MCF 10A (cell line): ENCODE measurements around the gene ERBB2. TPM values are rescaled to one million over a fixed set of nuclear protein-coding genes. Genes with fewer than 3 reads are reported as not detected.

Experiments
- BruUV-seq: library from RNA; stranded (reverse); fragments of 400-500 nt; replicated peaks from 2 replicates; lab custom pipeline; 2021; lab: Mats Ljungman, UMichigan
- CTCF ChIA-PET: fragments of 300-600 bp; sonication (Branson Sonifier 250); formaldehyde crosslinking; extraction: SDS; loops from one replicate; lab custom pipeline; 2021; ENCODE audit warnings: antibody characterized with exemption, inconsistent platforms; lab: Yijun Ruan, JAX
- POLR2A ChIA-PET: fragments of 300-600, 350-650 bp; sonication (Branson Sonifier 250); formaldehyde crosslinking; extraction: SDS; loops from one replicate; lab custom pipeline; 2020; ENCODE audit warnings: antibody characterized with exemption, inconsistent platforms; lab: Yijun Ruan, JAX
- DNase-seq: peaks from one replicate; pipeline ENCODE4 v3.0.0-alpha.2; 2018; ENCODE audit not compliant: unreplicated experiment
- H3K27ac Mint-ChIP-seq: one replicate; pipeline ENCODE4 v1.8.0; 2022; ENCODE audit warnings: mild to moderate bottlenecking, low read depth, mixed read lengths; ENCODE audit not compliant: unreplicated experiment
- H3K27me3 Mint-ChIP-seq: one replicate; pipeline ENCODE4 v1.8.0; 2022; ENCODE audit warnings: mixed read lengths; ENCODE audit not compliant: insufficient read depth, unreplicated experiment
- H3K36me3 Mint-ChIP-seq: one replicate; pipeline ENCODE4 v1.8.0; 2022; ENCODE audit warnings: mild to moderate bottlenecking, moderate library complexity, mixed read lengths; ENCODE audit not compliant: insufficient read depth, unreplicated experiment
- H3K4me1 Mint-ChIP-seq: one replicate; pipeline ENCODE4 v1.8.0; 2022; ENCODE audit warnings: mixed read lengths; ENCODE audit not compliant: insufficient read depth, unreplicated experiment
- H3K4me3 Mint-ChIP-seq: one replicate; pipeline ENCODE4 v1.8.0; 2022; ENCODE audit warnings: mild to moderate bottlenecking, moderate library complexity, mixed read lengths; ENCODE audit not compliant: unreplicated experiment
- H3K9me3 Mint-ChIP-seq: one replicate; pipeline ENCODE4 v1.8.0; 2022; ENCODE audit warnings: mixed read lengths; ENCODE audit not compliant: unreplicated experiment
- intact Hi-C: fragments of 100-400 bp; cut with micrococcal nuclease; formaldehyde crosslinking; loops from 2 replicates; pipeline ENCODE4 v1.14.1; 2022
- total RNA-seq: library from RNA; stranded (reverse); gene quantifications from 2 replicates; pipeline ENCODE4 v1.2.3, GENCODE V29; 2022
- TF ChIP-seq, protein P1 (sequence below): fragments of 200-600 bp; IDR thresholded peaks from one replicate; pipeline ENCODE4 v1.8.0; 2022; ENCODE audit warnings: antibody characterized with exemption, mild to moderate bottlenecking; ENCODE audit not compliant: unreplicated experiment

ERBB2 gene
- total RNA-seq, 1 experiment from 2014 or later: 33.7 TPM

DNA sequence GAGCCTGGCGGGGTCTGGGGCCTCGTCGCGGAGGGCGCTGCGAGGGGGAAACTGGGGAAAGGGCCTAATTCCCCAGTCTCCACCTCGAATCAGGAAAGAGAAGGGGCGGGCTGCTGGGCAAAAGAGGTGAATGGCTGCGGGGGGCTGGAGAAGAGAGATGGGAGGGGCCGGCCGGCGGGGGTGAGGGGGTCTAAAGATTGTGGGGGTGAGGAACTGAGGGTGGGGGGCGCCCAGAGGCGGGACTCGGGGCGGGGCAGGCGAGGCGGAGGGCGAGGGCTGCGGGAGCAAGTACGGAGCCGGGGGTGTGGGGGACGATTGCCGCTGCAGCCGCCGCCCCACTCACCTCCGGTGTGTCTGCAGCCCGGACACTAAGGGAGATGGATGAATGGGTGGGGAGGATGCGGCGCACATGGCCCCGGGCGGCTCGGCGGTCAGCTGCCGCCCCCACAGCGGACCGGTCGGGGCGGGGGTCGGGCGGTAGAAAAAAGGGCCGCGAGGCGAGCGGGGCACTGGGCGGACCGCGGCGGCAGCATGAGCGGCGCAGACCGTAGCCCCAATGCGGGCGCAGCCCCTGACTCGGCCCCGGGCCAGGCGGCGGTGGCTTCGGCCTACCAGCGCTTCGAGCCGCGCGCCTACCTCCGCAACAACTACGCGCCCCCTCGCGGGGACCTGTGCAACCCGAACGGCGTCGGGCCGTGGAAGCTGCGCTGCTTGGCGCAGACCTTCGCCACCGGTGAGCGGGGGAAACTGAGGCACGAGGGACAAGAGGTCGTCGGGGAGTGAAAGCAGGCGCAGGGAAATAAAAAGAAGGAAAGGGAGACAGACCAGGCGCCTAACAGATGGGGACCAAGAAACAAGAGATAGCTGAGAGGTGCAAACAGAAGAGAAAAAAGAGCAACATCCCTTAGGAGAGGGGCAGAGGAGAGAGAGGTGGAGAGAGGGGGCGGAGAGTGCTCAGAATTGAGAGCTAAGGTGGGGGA lies 31.6 kb upstream of the ERBB2 start, which contains the start of gene PNMT:
PNMT (plus strand) TSS at position 509 of the 980 bp plus-strand sequence; CDS start at position 532, 23 bp downstream.
- intact Hi-C loops: no loop called here
- H3K36me3 Mint-ChIP-seq: peaks cover 13% of the 10 kb centered on the region
- BruUV-seq: no TSS peak
- DNase-seq: peak; percentile 36
- no peaks in the 10 kb centered on the region for H3K9me3 Mint-ChIP-seq
- H3K4me1 Mint-ChIP-seq: peaks cover 16% of the 10 kb centered on the region
- TF ChIP-seq, protein P1, sequence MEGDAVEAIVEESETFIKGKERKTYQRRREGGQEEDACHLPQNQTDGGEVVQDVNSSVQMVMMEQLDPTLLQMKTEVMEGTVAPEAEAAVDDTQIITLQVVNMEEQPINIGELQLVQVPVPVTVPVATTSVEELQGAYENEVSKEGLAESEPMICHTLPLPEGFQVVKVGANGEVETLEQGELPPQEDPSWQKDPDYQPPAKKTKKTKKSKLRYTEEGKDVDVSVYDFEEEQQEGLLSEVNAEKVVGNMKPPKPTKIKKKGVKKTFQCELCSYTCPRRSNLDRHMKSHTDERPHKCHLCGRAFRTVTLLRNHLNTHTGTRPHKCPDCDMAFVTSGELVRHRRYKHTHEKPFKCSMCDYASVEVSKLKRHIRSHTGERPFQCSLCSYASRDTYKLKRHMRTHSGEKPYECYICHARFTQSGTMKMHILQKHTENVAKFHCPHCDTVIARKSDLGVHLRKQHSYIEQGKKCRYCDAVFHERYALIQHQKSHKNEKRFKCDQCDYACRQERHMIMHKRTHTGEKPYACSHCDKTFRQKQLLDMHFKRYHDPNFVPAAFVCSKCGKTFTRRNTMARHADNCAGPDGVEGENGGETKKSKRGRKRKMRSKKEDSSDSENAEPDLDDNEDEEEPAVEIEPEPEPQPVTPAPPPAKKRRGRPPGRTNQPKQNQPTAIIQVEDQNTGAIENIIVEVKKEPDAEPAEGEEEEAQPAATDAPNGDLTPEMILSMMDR: peak; percentile 44
- peaks cover 41% of the 10 kb centered on the region for H3K27me3 Mint-ChIP-seq
- peak within 1 kb of the TSS; percentile 7 for H3K4me3 Mint-ChIP-seq
- CTCF ChIA-PET: interaction anchor here (0.8 to 1.1 kb wide), 4 partner anchors 14 to 162 kb away, joined by 3 to 9 read pairs (median 4); no protein-coding TSS in a partner anchor
- POLR2A ChIA-PET: interaction anchor here (0.7 to 1.0 kb wide), 3 partner anchors 20 to 123 kb away, joined by 3 to 4 read pairs (median 3); partner anchors contain the start of gene PGAP3
- H3K27ac Mint-ChIP-seq: no peak within 1 kb of the TSS

DNA sequence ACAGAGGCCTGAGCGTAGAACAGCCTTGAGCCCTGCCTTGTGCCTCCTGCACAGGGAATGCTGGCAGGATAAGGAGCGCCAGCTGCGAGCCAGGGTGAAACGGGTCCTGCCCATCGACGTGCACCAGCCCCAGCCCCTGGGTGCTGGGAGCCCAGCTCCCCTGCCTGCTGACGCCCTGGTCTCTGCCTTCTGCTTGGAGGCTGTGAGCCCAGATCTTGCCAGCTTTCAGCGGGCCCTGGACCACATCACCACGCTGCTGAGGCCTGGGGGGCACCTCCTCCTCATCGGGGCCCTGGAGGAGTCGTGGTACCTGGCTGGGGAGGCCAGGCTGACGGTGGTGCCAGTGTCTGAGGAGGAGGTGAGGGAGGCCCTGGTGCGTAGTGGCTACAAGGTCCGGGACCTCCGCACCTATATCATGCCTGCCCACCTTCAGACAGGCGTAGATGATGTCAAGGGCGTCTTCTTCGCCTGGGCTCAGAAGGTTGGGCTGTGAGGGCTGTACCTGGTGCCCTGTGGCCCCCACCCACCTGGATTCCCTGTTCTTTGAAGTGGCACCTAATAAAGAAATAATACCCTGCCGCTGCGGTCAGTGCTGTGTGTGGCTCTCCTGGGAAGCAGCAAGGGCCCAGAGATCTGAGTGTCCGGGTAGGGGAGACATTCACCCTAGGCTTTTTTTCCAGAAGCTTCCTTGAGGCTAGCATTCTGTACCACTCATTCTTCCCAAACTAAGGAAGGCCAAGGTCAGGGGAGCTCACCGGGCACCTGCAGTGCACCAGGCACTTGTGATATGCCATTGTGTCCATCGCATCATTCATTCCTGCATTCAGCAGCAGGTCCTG lies 29.7 kb upstream of the ERBB2 start:
- H3K9me3 Mint-ChIP-seq: no peaks in the 10 kb centered on the region
- H3K36me3 Mint-ChIP-seq: peaks cover 13% of the 10 kb centered on the region
- H3K4me3 Mint-ChIP-seq: no peak overlapping the region
- intact Hi-C loops: no loop called here
- POLR2A ChIA-PET: interaction anchor here (0.6 to 1.1 kb wide), 4 partner anchors 10 to 33 kb away, joined by 3 to 5 read pairs (median 4); partner anchors contain the start of genes ERBB2 and PGAP3
- DNase-seq: no peak
- TF ChIP-seq, protein P1: no peak
- H3K27me3 Mint-ChIP-seq: peaks cover 41% of the 10 kb centered on the region
- H3K27ac Mint-ChIP-seq: no peak overlapping the region
- BruUV-seq: no TSS peak
- CTCF ChIA-PET: interaction anchor here (0.6 to 1.0 kb wide), 2 partner anchors 92 to 259 kb away, joined by 3 read pairs; no protein-coding TSS in a partner anchor
- H3K4me1 Mint-ChIP-seq: peaks cover 12% of the 10 kb centered on the region

DNA sequence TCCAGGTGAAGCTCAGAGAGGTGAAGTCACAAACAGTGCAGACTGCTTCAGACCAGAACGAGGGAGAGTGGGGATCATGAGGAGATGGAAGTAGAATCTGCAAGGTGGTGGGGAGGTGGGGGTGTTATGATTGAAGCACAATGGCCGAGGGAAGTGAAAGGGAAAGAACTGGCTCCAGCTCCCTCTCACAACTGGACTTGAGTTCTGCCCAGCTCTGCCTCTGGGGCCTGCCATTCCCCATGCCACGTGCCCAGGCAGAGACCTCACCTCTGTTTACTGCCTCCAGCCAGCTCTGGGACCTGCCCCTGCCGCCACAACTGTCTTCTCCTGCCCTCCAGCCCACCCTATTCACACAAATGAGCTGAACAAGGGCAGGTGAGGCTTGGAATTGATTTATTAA lies 29.1 kb upstream of the ERBB2 start:
- H3K36me3 Mint-ChIP-seq: peaks cover 13% of the 10 kb centered on the region
- CTCF ChIA-PET: interaction anchor here (0.6 to 1.1 kb wide), 5 partner anchors 46 to 224 kb away, joined by 3 to 8 read pairs (median 3); no protein-coding TSS in a partner anchor
- H3K27ac Mint-ChIP-seq: no peak overlapping the region
- BruUV-seq: no TSS peak
- H3K9me3 Mint-ChIP-seq: no peaks in the 10 kb centered on the region
- TF ChIP-seq, protein P1: no peak
- H3K4me3 Mint-ChIP-seq: no peak overlapping the region
- peaks cover 12% of the 10 kb centered on the region for H3K4me1 Mint-ChIP-seq
- H3K27me3 Mint-ChIP-seq: peaks cover 40% of the 10 kb centered on the region
- intact Hi-C loops: no loop called here
- no peak for DNase-seq
- POLR2A ChIA-PET: interaction anchor here (0.6 to 1.3 kb wide), 4 partner anchors 11 to 33 kb away, joined by 3 to 5 read pairs (median 4); partner anchors contain the start of gene ERBB2
